Neural progenitor cell (in vitro differentiated cells): Measurements from ENCODE around the gene SYT15.

Source experiments
- CTCF ChIP-seq: fragments of 200-600 bp; sonication (generic); IDR thresholded peaks from 2 replicates; pipeline ENCODE4 v1.5.1; 2017; ENCODE audit warnings: antibody characterized with exemption, mild to moderate bottlenecking
- EZH2phosphoT487 ChIP-seq: fragments of 200-600 bp; sonication (generic); IDR thresholded peaks from 2 replicates; pipeline ENCODE4 v1.6.1; 2017; ENCODE audit warnings: antibody characterized with exemption

GRCh38 chr10:46546591-46547540 is 32.1 kb upstream of the SYT15 start:
- TF ChIP-seq CTCF (no peak), EZH2phosphoT487 (no peak)
